ENCODE results near the gene KLRC2. TPM values are rescaled to one million over a fixed set of nuclear protein-coding genes. Genes with fewer than 3 reads are reported as not detected.
"Not testable (repeated sequence)": the region's sequence is repeated elsewhere in the genome, so short reads cannot be mapped to it uniquely, and the experiment has no call there.

Gene KLRC2
- total and polyA plus RNA-seq, 3 experiments from 2014 or later, result 4.9 to 13.3 (median 5.7) TPM

- ChIA-PET CTCF (interaction anchor here (0.9 to 1.7 kb wide), 3 partner anchors 8 to 40 kb away, joined by 3 to 4 read pairs (median 3); no protein-coding TSS in a partner anchor), POLR2A (interaction anchor here (0.8 kb wide), 1 partner anchor 169 kb away, joined by 3 read pairs; no protein-coding TSS in a partner anchor)
- Histone ChIP-seq H3K36me3 (ENCODE audit: insufficient read depth, low read length) (no peaks in the 10 kb centered on the region), H3K27me3 (ENCODE audit: insufficient read depth, low read length, poor library complexity, severe bottlenecking) (no peaks in the 10 kb centered on the region), H3K9me3 (ENCODE audit: low read length) (no peaks in the 10 kb centered on the region), H3K4me1 (ENCODE audit: insufficient read depth, low read length) (peaks cover 6% of the 10 kb centered on the region), H3K4me3 (ENCODE audit: low read length) (peak overlapping the region; percentile 4), H3K27ac (ENCODE audit: low read depth, low read length) (no peak overlapping the region)
- no peak for DNase-seq
- no peaks in the 10 kb centered on the region for H3K9me3 Mint-ChIP-seq
- peaks cover 29 to 47% (median 43%) of the 10 kb centered on the region in 3 donors for H3K4me1 Mint-ChIP-seq
- H3K36me3 Mint-ChIP-seq, result peaks cover 9 to 73% (median 39%) of the 10 kb centered on the region in 3 donors
- H3K4me3 Mint-ChIP-seq, result peak overlapping the region; percentile 58 to 85 (median 77)
- no peaks in the 10 kb centered on the region for H3K27me3 Mint-ChIP-seq
- peak overlapping the region in 7 of 8 donors; percentile 6 to 85 (median 54) for H3K27ac Mint-ChIP-seq
Observed at GRCh38 chr12:10404798-10405197, 31.0 kb downstream of the KLRC2 start.

GRCh38 chr12:10400829-10401228, 35.0 kb downstream of the KLRC2 start:
- H3K36me3 Mint-ChIP-seq, result peaks cover 10 to 61% (median 23%) of the 10 kb centered on the region in 3 donors
- peak overlapping the region; percentile 44 to 87 (median 70) for H3K4me3 Mint-ChIP-seq
- Histone ChIP-seq H3K27ac (ENCODE audit: low read depth, low read length) (no peak overlapping the region), H3K27me3 (ENCODE audit: insufficient read depth, low read length, poor library complexity, severe bottlenecking) (no peaks in the 10 kb centered on the region), H3K36me3 (ENCODE audit: insufficient read depth, low read length) (no peaks in the 10 kb centered on the region), H3K9me3 (ENCODE audit: low read length) (no peaks in the 10 kb centered on the region), H3K4me1 (ENCODE audit: insufficient read depth, low read length) (peaks cover 6% of the 10 kb centered on the region), H3K4me3 (ENCODE audit: low read length) (peak overlapping the region; percentile 11)
- H3K27ac Mint-ChIP-seq, result peak overlapping the region; percentile 23 to 87 (median 68)
- no peaks in the 10 kb centered on the region for H3K27me3 Mint-ChIP-seq
- no peaks in the 10 kb centered on the region for H3K9me3 Mint-ChIP-seq
- H3K4me1 Mint-ChIP-seq, result peaks cover 38 to 66% (median 60%) of the 10 kb centered on the region in 3 donors
- ChIA-PET POLR2A (interaction anchor here (0.6 kb wide), 1 partner anchor 62 kb away, joined by 4 read pairs; no protein-coding TSS in a partner anchor), CTCF (interaction anchor here (1.2 kb wide), 1 partner anchor 35 kb away, joined by 4 read pairs; no protein-coding TSS in a partner anchor)
- peak in 1 of 5 donors; percentile 39 for DNase-seq

GRCh38 chr12:10398168-10398567, 37.6 kb downstream of the KLRC2 start:
- Mint-ChIP-seq H3K36me3 (peaks cover 4 to 47% (median 7%) of the 10 kb centered on the region in 3 donors), H3K9me3 (no peaks in the 10 kb centered on the region), H3K4me3 (peak overlapping the region; percentile 67 to 88 (median 80)), H3K4me1 (peaks cover 64 to 85% (median 81%) of the 10 kb centered on the region in 3 donors), H3K27ac (peak overlapping the region; percentile 68 to 91 (median 84)), H3K27me3 (no peaks in the 10 kb centered on the region)
- POLR2A ChIA-PET, result interaction anchor here (1.0 to 4.3 kb wide), 7 partner anchors 11 to 162 kb away, joined by 3 to 30 read pairs (median 6); no protein-coding TSS in a partner anchor
- no peaks in the 10 kb centered on the region for H3K36me3 ChIP-seq (ENCODE audit: insufficient read depth, low read length)
- peak overlapping the region; percentile 14 for H3K27ac ChIP-seq (ENCODE audit: low read depth, low read length)
- H3K4me1 ChIP-seq (ENCODE audit: insufficient read depth, low read length), result peaks cover 29% of the 10 kb centered on the region
- peak in 1 of 5 donors; percentile 52 for DNase-seq
- no peaks in the 10 kb centered on the region for H3K9me3 ChIP-seq (ENCODE audit: low read length)
- H3K4me3 ChIP-seq (ENCODE audit: low read length), result no peak overlapping the region
- CTCF ChIA-PET, result interaction anchor here (4.4 kb wide), 1 partner anchor 14 kb away, joined by 16 read pairs; no protein-coding TSS in a partner anchor
- no peaks in the 10 kb centered on the region for H3K27me3 ChIP-seq (ENCODE audit: insufficient read depth, low read length, poor library complexity, severe bottlenecking)

GRCh38 chr12:10397296-10397695, 38.5 kb downstream of the KLRC2 start:
- H3K27ac Mint-ChIP-seq, result peak overlapping the region; percentile 68 to 91 (median 82)
- peak overlapping the region; percentile 99 for H3K27ac ChIP-seq (ENCODE audit: low read depth, low read length)

GRCh38 chr12:10396176-10396575, 39.6 kb downstream of the KLRC2 start:
- ChIA-PET POLR2A (interaction anchor here (0.6 to 4.3 kb wide), 9 partner anchors 9 to 163 kb away, joined by 3 to 30 read pairs (median 5); partner anchors contain the start of gene KLRC4), CTCF (interaction anchor here (1.0 to 4.4 kb wide), 6 partner anchors 9 to 168 kb away, joined by 3 to 16 read pairs (median 4); no protein-coding TSS in a partner anchor)
- Mint-ChIP-seq H3K36me3 (peaks cover 3 to 34% (median 4%) of the 10 kb centered on the region in 3 donors), H3K4me3 (peak overlapping the region; percentile 33 to 87 (median 77)), H3K4me1 (peaks cover 74 to 88% (median 81%) of the 10 kb centered on the region in 3 donors), H3K27ac (peak overlapping the region; percentile 97 to 100 (median 98))
- not testable (repeated sequence) for H3K36me3 ChIP-seq (ENCODE audit: insufficient read depth, low read length); H3K27me3 ChIP-seq (ENCODE audit: insufficient read depth, low read length, poor library complexity, severe bottlenecking); H3K9me3 ChIP-seq (ENCODE audit: low read length); DNase-seq; H3K4me3 ChIP-seq (ENCODE audit: low read length); H3K27me3 Mint-ChIP-seq; H3K9me3 Mint-ChIP-seq
- H3K4me1 ChIP-seq (ENCODE audit: insufficient read depth, low read length), result peaks cover 44% of the 10 kb centered on the region
- peak overlapping the region; percentile 99 for H3K27ac ChIP-seq (ENCODE audit: low read depth, low read length)

More at GRCh38 chr12:10397296-10397695, 38.5 kb downstream of the KLRC2 start:
- Histone ChIP-seq H3K27me3 (ENCODE audit: insufficient read depth, low read length, poor library complexity, severe bottlenecking) (no peaks in the 10 kb centered on the region), H3K4me3 (ENCODE audit: low read length) (peak overlapping the region; percentile 11), H3K9me3 (ENCODE audit: low read length) (no peaks in the 10 kb centered on the region), H3K4me1 (ENCODE audit: insufficient read depth, low read length) (peaks cover 38% of the 10 kb centered on the region), H3K36me3 (ENCODE audit: insufficient read depth, low read length) (no peaks in the 10 kb centered on the region)
- H3K36me3 Mint-ChIP-seq, result peaks cover 4 to 45% (median 4%) of the 10 kb centered on the region in 3 donors
- ChIA-PET POLR2A (interaction anchor here (0.5 to 4.3 kb wide), 11 partner anchors 10 to 1761 kb away, joined by 3 to 30 read pairs (median 4); no protein-coding TSS in a partner anchor), CTCF (interaction anchor here (1.2 to 4.4 kb wide), 3 partner anchors 8 to 156 kb away, joined by 3 to 16 read pairs (median 4); no protein-coding TSS in a partner anchor)
- no peaks in the 10 kb centered on the region for H3K27me3 Mint-ChIP-seq
- H3K4me1 Mint-ChIP-seq, result peaks cover 70 to 90% (median 85%) of the 10 kb centered on the region in 3 donors
- DNase-seq, result peak in 3 of 5 donors; percentile 41 to 62 (median 45)
- H3K4me3 Mint-ChIP-seq, result peak overlapping the region; percentile 67 to 88 (median 80)
- H3K9me3 Mint-ChIP-seq, result no peaks in the 10 kb centered on the region

- Mint-ChIP-seq H3K9me3 (no peaks in the 10 kb centered on the region), H3K27me3 (no peaks in the 10 kb centered on the region), H3K27ac (peak overlapping the region; percentile 97 to 100 (median 98)), H3K36me3 (peaks cover 0 to 30% (median 4%) of the 10 kb centered on the region in 3 donors), H3K4me3 (peak overlapping the region; percentile 75 to 87 (median 77)), H3K4me1 (peaks cover 70 to 83% (median 77%) of the 10 kb centered on the region in 3 donors)
- peak in 3 of 5 donors; percentile 52 to 84 (median 79) for DNase-seq
- ChIA-PET POLR2A (interaction anchor here (0.6 to 4.3 kb wide), 9 partner anchors 9 to 164 kb away, joined by 3 to 30 read pairs (median 5); partner anchors contain the start of gene KLRC4), CTCF (interaction anchor here (1.0 to 4.4 kb wide), 6 partner anchors 10 to 169 kb away, joined by 3 to 16 read pairs (median 4); no protein-coding TSS in a partner anchor)
- no peaks in the 10 kb centered on the region for H3K9me3 ChIP-seq (ENCODE audit: low read length)
- peak overlapping the region; percentile 99 for H3K27ac ChIP-seq (ENCODE audit: low read depth, low read length)
- H3K27me3 ChIP-seq (ENCODE audit: insufficient read depth, low read length, poor library complexity, severe bottlenecking), result no peaks in the 10 kb centered on the region
- peaks cover 44% of the 10 kb centered on the region for H3K4me1 ChIP-seq (ENCODE audit: insufficient read depth, low read length)
- peak overlapping the region; percentile 56 for H3K4me3 ChIP-seq (ENCODE audit: low read length)
- no peaks in the 10 kb centered on the region for H3K36me3 ChIP-seq (ENCODE audit: insufficient read depth, low read length)
Observed at GRCh38 chr12:10395390-10395998, 40.3 kb downstream of the KLRC2 start.

GRCh38 chr12:10394531-10395152, 41.2 kb downstream of the KLRC2 start:
- not testable (repeated sequence) for H3K36me3 ChIP-seq (ENCODE audit: insufficient read depth, low read length); H3K9me3 ChIP-seq (ENCODE audit: low read length); H3K27me3 ChIP-seq (ENCODE audit: insufficient read depth, low read length, poor library complexity, severe bottlenecking); H3K27me3 Mint-ChIP-seq; H3K4me3 ChIP-seq (ENCODE audit: low read length); H3K9me3 Mint-ChIP-seq
- ChIA-PET CTCF (interaction anchor here (1.2 to 4.4 kb wide), 5 partner anchors 9 to 169 kb away, joined by 3 to 16 read pairs (median 4); no protein-coding TSS in a partner anchor), POLR2A (interaction anchor here (0.7 to 4.3 kb wide), 8 partner anchors 8 to 165 kb away, joined by 3 to 30 read pairs (median 4); no protein-coding TSS in a partner anchor)
- Mint-ChIP-seq H3K27ac (peak overlapping the region; percentile 97 to 100 (median 98)), H3K4me1 (peaks cover 70 to 85% (median 74%) of the 10 kb centered on the region in 3 donors), H3K36me3 (peaks cover 0 to 25% (median 4%) of the 10 kb centered on the region in 3 donors), H3K4me3 (peak overlapping the region; percentile 75 to 87 (median 77))
- peak overlapping the region; percentile 99 for H3K27ac ChIP-seq (ENCODE audit: low read depth, low read length)
- H3K4me1 ChIP-seq (ENCODE audit: insufficient read depth, low read length), result peaks cover 39% of the 10 kb centered on the region
- peak; percentile 38 to 88 (median 78) for DNase-seq
